Measurements from ENCODE around the gene STK4.

Gene STK4

DNA sequence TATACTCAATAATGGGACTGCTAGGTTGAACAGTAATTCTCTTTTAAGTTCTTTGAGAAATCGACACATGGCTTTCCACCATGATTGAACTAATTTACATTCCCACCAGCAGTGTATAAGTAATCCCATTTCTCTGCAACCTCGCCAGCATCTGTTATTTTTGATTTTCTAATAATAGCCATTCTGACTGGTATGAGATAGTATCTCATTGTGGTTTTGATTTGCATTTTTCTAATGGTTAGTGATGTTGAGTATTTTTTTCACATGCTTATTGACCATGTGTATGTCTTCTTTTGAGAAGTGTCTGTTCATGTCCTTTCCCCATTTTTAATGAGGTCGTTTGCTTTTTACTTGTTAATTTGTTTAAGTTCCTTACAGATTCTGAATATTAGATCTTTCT, 66.5 kb downstream of the STK4 start:
- no peak for DNase-seq

DNA sequence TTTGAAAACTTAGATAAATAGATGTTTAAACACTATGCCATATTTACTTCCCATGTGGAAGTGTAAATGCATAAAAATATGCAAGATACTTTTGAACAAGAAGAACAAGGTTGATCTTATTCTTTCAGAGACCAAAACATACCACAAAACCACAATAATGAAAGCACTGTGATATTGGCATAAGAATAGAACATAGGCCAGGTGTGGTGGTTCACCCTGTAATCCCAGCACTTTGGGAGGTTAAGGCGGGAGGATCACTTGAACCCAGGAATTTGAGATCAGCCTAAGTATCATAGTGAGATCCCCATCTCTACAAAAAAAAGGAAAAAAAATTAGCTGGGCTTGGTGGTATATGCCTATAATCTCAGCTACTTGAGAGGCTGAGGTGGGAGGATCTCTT, 68.1 kb downstream of the STK4 start:
- DNase-seq: no peak

DNA sequence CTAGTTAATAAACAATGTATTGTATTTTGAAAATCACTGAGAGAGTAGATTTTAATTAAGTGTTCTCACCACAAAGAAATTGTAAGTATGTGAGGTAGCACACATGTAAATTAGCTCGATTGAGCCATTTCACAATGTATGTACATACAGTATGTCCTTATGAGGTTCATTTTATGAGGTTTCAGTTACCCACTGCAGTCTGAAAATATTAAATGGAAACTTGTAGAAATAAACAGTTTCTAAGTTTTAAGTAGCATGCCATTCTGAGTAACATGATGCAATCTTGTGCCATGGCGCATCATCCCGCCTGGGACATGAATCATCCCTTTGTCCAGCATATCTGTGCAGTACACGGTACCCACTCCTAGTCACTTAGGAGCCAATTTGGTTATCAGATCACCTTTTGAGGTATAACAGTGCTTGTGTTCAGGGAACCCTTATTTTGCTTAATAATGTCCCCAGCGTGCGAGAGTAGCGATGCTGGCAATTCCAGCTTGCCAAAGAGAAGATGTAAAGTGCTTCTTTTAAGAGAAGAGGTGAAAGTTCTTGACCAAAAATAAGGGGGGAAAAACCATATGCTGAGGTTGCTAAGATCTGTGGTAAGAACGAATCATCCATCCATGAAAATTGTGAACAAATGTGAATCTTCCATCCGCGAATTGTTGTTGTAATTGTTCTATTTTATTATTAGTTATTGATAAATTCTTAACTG, 69.9 kb downstream of the STK4 start:
- DNase-seq: no peak

- no peak for DNase-seq
Observed at GRCh38 chr20:45037050-45037449, 70.7 kb downstream of the STK4 start.

GRCh38 chr20:45037635-45038034, 71.3 kb downstream of the STK4 start:
- no peak for DNase-seq

GRCh38 chr20:45038745-45039474, 72.6 kb downstream of the STK4 start:
- DNase-seq: no peak

DNA sequence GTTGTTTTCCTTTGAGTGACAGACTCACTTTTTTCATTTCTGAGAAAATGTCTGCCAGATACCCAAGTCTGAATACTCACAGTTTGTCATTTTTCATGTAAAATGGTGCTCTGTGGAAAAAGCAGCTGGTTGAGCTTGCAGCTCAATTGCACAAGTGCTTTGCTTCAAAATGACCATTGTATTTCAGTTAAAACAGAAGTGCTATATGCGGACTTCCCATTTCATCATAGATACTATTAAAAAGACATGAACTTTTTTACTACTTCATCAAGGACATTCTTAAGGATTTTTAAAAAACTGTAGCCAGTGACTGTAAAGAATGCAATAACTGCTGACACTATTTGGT, 73.1 kb downstream of the STK4 start:
- DNase-seq: no peak

DNA sequence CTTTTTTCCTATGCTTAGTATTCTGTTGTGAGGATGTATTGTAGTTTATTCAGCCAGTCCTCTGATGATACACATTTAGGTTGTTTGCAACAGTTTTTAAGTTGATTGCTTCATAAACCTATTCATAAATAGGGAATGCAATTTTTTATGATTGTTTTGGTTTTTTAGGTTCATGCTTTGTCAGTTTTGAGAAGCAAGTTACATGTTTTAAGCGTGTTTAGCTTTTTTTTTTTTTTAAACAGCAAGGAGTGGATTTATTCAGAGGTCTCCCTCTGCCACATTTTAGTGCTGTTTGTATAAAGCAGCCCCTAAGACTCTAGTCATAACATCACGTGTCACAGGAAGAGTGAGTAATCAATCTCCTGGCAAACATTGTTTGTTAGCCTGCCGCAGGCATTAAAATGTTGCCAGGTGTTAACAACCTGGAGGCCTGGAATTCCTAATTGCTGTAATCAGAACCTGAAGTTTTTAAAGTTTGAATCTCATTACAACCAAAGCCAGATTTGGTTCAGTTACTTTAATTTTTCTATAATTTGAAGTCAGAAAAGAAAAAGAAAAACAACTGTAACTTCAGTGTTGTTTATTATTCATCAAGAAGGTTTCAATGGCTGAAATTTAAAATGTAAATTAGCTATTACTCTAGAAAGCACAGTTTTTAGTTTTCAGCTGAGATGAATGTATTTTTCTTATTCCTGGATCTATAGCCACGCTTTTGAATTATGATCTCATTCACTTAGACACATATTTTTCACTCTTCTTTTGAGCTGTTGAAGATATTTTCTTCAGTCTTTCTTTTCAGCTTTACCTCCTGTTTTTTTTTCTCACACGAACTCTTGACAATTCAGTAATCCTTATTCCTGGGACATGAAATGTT, 75.4 kb downstream of the STK4 start:
- no peak for DNase-seq

DNA sequence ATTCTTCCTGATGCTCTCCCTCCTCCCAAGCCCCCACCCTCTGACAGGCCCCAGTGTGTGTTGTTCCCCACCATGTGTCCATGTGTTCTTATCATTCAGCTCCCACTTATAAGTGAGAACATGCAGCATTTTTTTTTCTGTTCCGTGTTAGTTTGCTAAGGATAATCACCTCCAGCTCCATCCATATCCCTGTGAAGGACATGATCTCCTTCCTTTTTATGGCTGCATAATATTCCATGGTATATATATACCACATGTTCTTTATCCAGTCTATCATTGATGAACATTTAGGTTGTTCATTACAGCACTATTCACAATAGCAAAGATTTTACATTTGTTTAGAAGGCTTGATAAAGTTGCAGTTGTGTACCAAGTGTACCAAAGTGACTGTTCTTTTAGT, 76.7 kb downstream of the STK4 start:
- no peak for DNase-seq

GRCh38 chr20:45044084-45044573, 77.8 kb downstream of the STK4 start:
- peak; percentile 73 for DNase-seq

DNA sequence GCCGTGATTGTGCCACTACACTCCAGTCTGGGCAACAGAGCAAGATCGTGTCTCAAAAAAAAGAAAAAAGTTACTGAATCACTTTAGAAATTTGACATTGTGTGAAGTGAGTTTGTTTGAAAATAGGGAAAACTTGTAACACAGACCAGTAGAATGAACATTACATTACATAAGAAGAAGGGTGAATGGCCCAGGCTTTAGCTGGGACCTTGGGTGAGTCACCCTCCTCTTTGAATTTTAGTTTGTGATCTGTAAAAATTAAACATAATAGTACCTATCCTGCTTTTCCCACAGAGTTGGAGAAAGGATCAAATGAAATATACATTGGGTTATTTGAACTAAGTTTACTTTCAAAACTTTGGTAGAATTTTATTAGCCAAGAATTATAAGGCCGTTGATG, 78.3 kb downstream of the STK4 start:
- DNase-seq: no peak

GRCh38 chr20:45047581-45048119, 81.3 kb downstream of the STK4 start:
- no peak for DNase-seq

- DNase-seq: no peak
Observed at GRCh38 chr20:45049438-45049837, 83.1 kb downstream of the STK4 start.

DNA sequence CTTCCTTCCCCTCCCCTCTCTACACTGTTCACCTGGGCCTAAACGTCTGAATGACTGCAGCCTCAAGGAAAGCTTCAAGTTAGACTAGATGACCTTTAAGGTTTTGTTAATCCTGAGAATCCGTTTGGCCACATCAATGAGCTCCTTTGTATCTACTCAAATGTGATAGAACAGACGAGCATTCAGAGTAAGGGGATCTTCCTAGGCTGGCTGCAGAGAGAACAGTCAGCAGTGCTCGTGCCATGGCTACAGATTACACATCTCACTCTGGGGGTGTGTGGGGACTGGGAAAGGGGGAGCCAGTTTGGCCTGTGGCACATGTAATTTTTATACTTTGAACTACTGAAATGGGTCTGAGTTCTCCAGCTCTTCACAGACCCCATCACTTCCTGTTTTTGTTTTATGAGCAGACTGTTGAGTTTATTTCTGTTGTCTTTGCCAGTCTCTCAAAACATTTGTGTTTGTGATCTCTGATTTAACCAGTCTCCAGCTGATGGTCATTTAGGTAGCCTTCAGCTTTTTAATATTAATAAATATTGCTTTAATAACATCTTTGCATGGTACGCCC, 83.7 kb downstream of the STK4 start:
- no peak for DNase-seq

DNA sequence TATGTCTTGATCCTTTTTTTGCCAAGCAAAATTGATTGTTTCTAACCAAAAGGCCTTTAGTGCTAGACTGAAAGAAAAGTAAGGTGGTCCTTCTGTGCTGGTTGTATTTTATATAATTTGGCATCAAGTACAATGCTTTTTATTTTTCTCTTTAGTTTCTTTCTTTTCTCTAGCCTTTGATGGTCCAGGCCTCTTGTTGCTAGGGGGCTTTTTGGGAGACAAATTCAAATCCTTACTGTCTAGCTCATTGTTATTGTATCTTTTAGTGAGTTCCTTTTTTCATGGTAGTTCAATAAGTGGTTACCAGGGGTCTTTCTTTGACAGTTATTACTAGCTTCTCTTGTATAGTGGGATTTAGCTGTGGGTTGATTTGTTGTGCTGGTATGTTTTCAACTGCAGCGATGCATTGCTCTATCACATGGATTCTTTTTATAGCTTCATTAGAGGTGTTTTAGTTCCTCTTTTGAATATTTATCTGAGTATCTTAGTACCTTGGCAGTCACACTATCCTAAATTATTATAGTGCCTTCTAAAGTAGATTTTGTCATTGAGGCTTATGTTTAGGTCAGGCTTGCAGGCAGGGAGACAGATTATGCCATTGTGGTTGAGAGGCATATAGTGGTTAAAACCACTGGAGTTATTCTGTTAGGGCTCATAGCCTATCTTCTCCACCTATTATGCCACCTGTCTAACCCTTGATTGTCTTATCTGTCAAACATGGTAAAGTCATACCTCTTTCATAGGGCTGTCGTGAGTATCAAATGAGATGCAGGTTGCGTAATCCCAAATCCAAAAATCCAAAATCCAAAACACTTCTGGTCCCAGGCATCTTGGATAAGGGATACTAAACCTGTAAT, 85.1 kb downstream of the STK4 start:
- DNase-seq: no peak

GRCh38 chr20:45052698-45053429, 86.6 kb downstream of the STK4 start:
- DNase-seq: no peak

- no peak for DNase-seq
Observed at GRCh38 chr20:45053430-45054351, 87.4 kb downstream of the STK4 start.

DNA sequence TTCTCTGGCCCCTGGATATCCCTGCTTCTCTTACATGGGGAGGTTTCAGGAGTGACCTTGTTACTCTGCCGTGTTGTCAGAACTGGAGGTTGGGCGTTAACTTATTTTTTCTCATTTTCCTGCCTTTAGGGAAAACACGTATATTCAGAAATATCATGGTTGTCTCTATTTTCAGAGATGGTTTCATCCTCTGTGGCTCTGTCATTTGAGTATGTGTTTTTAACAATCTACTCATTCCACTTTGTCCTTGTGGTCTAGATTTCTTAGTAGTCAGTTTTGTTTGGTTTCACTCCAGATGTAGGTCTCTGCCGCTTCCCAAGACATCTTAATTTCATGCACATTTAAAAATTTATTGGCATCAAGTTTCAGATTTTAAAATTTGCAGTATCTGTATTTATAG, 88.7 kb downstream of the STK4 start:
- DNase-seq: no peak

- no peak for DNase-seq
Observed at GRCh38 chr20:45056473-45057173, 90.3 kb downstream of the STK4 start.
